Mesothelial cell of epicardium (in vitro differentiated cells): ENCODE data around the gene ADRA2B. TPM values are rescaled to one million over a fixed set of nuclear protein-coding genes. Genes with fewer than 3 reads are reported as not detected.

Experiments used
- DNase-seq, 2 experiments: peaks; one replicate each; pipeline ENCODE4 v3.0.0; 2021; ENCODE audit warnings: low spot score in 2 of 2; ENCODE audit not compliant: unreplicated experiment in 2 of 2
- H3K27ac Mint-ChIP-seq: 2 replicates; pipeline ENCODE4 v1.8.0; 2021; ENCODE audit warnings: mixed read lengths
- H3K27me3 Mint-ChIP-seq: 2 replicates; pipeline ENCODE4 v1.8.0; 2021; ENCODE audit warnings: low read depth, mixed read lengths
- H3K36me3 Mint-ChIP-seq: 2 replicates; pipeline ENCODE4 v1.8.0; 2021; ENCODE audit warnings: mixed read lengths
- H3K4me1 Mint-ChIP-seq: 2 replicates; pipeline ENCODE4 v1.8.0; 2021; ENCODE audit warnings: mixed read lengths
- H3K4me3 Mint-ChIP-seq: 2 replicates; pipeline ENCODE4 v1.8.0; 2021; ENCODE audit warnings: mild to moderate bottlenecking, moderate library complexity, mixed read lengths
- H3K9me3 Mint-ChIP-seq: 2 replicates; pipeline ENCODE4 v1.8.0; 2021; ENCODE audit warnings: mixed read lengths
- total RNA-seq: library from RNA; stranded (reverse); gene quantifications from 3 replicates; pipeline ENCODE4 v1.2.1, GENCODE V29; 2021
- TF ChIP-seq, protein P1 (sequence below): fragments of 200-600 bp; sonication (generic); IDR thresholded peaks from one replicate; pipeline ENCODE4 v1.5.0; 2021; ENCODE audit warnings: antibody characterized with exemption; ENCODE audit not compliant: unreplicated experiment

The ADRA2B gene
- total RNA-seq, 1 donor from 2014 or later: 0.56 TPM

DNA sequence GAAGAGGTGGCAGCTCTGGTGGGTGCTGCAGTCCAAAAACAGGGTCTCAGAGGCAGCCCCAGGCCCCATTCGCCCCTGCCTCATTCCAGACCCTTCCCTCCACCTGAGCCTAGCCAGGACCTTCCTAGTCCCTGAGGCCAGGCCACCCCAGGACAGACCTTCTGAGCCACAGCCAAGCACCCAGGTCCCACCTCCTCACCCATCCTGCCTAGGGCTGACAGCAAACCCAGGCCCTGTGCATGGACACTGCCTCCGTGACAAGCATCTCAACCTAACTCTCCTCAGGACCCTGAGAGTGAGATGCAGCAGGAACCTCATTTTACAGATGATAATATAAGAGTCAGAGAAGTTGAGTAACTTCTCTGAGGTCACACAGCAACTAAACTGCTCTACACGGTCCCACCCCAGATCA, 15.5 kb downstream of the ADRA2B start:
- H3K4me3 Mint-ChIP-seq: no peak overlapping the region
- DNase-seq: peak in 1 of 2 experiments; percentile 24
- H3K27ac Mint-ChIP-seq: no peak overlapping the region
- TF ChIP-seq, protein P1, sequence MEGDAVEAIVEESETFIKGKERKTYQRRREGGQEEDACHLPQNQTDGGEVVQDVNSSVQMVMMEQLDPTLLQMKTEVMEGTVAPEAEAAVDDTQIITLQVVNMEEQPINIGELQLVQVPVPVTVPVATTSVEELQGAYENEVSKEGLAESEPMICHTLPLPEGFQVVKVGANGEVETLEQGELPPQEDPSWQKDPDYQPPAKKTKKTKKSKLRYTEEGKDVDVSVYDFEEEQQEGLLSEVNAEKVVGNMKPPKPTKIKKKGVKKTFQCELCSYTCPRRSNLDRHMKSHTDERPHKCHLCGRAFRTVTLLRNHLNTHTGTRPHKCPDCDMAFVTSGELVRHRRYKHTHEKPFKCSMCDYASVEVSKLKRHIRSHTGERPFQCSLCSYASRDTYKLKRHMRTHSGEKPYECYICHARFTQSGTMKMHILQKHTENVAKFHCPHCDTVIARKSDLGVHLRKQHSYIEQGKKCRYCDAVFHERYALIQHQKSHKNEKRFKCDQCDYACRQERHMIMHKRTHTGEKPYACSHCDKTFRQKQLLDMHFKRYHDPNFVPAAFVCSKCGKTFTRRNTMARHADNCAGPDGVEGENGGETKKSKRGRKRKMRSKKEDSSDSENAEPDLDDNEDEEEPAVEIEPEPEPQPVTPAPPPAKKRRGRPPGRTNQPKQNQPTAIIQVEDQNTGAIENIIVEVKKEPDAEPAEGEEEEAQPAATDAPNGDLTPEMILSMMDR: no peak
- no peaks in the 10 kb centered on the region for H3K27me3 Mint-ChIP-seq
- peaks cover 4% of the 10 kb centered on the region for H3K4me1 Mint-ChIP-seq
- H3K9me3 Mint-ChIP-seq: peaks cover 15% of the 10 kb centered on the region
- H3K36me3 Mint-ChIP-seq: no peaks in the 10 kb centered on the region

DNA sequence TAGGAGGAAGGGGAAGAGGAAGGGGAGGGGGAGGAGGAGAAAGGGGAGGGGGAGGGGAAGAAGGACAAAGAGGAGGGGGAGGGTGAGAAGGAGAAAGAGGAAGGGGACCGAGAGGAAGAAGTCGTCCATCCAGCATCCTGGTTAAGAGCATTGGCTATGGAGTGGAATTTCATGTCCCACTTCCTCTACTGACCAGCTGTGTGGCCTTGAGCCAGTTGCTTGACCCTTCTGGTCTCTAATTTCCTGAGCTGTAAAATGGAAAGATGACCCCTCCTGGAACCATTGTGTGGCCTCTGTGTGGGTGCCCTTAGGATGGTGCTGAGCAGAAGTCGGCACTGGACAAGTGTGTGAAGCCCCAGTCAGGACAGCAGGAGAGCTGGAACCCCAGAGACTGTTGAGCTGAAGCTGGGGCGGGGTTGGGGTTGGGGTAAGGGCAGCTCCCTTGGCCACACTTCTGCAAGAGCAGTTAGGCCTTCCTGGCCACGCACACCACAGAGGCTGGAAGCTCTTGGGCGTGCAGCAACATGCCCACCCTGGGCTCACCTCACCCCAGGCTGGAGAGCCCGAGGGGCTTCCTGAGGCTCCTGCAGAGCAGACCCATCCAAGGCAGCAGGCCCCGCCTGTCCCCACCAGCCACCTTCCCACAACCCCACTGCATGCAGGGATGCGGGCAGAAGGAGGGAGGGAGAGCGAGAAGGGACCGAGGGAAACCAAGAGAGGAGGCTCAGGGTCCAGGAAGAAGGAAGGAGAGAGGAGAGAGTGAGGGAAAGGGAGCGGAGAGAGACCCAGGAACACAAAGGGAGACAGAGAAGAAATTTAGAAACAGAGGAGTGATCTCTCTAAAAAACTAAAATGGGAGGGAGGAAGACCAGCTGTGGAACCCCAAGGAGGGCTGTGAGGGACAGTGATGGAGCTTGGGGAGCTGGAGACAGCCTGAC, 16.2 kb downstream of the ADRA2B start:
- H3K4me1 Mint-ChIP-seq: peaks cover 4% of the 10 kb centered on the region
- peaks cover 14% of the 10 kb centered on the region for H3K9me3 Mint-ChIP-seq
- peak in 1 of 2 experiments; percentile 37 for DNase-seq
- H3K27me3 Mint-ChIP-seq: no peaks in the 10 kb centered on the region
- TF ChIP-seq, protein P1: no peak
- H3K27ac Mint-ChIP-seq: peak overlapping the region; percentile 66
- peaks cover 3% of the 10 kb centered on the region for H3K36me3 Mint-ChIP-seq
- no peak overlapping the region for H3K4me3 Mint-ChIP-seq

DNA sequence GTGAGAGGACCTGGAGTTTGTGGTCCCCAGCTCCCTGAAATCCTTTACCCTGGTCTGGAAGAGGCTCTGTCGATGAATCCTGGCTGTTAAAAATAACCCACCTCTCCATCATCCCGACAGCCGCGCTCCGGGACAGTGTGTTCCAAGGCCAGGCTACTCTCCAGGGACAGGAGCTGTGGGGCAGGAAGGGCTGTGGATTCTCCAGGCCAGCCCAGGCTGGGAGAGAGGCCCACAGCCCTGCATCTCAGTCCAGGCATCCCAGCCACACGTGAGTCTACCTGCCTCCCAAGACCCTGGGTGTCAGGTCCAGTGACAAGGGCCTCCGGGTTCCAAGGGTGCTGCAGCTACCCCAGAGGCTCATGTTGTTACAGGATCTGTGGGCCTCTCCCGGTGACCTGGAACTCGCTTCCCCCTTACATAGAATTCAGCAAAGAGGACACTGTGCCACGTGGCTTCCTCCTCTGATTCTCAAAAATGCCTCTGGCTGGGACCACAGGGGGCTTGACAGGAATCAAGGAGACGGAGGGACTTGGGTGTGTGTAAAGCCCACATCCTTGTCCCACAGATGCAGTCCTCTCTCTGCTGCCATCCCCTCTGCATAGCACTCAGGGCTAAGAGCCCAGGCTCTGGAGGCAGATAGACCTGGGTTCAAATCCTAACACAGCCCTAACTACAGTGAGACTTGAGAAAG, 17.3 kb downstream of the ADRA2B start:
- Mint-ChIP-seq H3K4me3 (no peak overlapping the region), H3K9me3 (peaks cover 13% of the 10 kb centered on the region), H3K27ac (no peak overlapping the region), H3K36me3 (peaks cover 3% of the 10 kb centered on the region), H3K27me3 (no peaks in the 10 kb centered on the region), H3K4me1 (peaks cover 4% of the 10 kb centered on the region)
- peak in 1 of 2 experiments; percentile 31 for DNase-seq
- TF ChIP-seq, protein P1: no peak

DNA sequence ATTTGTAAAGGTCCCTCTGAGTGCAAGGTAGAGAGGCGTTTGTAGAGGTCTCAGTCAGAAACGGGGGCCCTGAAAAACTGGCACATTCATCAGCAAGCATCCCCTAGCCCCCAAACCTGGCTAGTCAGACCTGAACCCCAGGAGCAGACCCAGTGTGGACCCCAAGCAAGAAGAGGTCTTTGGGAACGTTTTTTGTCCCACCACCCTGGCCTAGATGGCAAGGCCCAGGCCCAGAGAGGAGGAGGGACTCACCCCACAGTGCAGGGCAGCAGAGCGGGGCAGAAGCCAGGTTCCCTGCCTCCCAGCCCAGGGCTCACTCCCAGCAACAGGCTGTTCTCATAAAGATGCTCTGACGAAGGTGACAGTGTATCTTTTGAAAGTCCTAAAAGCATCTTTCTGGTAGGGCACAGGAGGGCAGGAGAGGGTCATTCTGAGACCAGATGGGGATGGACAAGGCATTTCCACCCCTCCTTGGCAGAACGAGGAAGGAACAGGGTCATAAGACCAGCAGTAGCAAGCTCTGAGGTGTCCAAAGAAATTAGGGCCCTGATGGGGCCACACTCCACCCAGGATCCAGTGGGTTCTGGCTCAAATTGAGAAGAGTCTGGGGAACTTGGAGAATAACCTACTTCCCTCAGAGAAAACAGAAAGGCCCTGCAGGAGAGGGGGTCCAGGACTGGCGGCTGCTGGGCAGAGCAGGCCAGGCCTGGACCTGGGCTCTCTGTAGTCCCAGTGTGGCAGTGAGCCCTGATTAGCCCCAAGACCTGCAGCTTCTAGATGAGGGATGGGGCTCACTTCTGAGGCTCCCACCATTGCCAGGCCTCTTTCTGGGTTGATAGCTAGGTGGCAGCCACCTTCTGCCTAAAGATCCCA, 18.2 kb downstream of the ADRA2B start:
- Mint-ChIP-seq H3K4me3 (no peak overlapping the region), H3K4me1 (peaks cover 3% of the 10 kb centered on the region), H3K36me3 (peaks cover 3% of the 10 kb centered on the region), H3K9me3 (peaks cover 13% of the 10 kb centered on the region), H3K27me3 (no peaks in the 10 kb centered on the region), H3K27ac (no peak overlapping the region)
- DNase-seq: peak in 1 of 2 experiments; percentile 11
- TF ChIP-seq, protein P1: no peak

DNA sequence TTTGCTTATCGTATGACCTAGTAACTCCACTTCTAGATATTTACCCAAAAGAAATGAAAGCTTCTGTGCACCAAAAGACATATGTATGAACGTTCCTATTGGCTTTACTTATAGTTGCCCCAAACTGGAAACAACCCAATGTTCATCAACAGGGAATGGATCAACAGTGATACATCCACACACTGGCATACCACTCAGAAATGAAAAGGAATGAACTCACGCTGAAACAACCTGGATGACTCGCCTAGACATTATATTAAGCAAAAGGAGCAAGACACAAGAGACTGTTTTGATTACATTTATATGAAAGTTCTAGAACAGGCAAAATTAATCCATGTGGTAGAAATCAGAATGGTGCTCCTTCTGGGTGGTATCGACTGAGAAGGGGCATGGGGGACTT, 18.9 kb downstream of the ADRA2B start:
- TF ChIP-seq, protein P1: no peak
- Mint-ChIP-seq H3K4me1 (peaks cover 3% of the 10 kb centered on the region), H3K9me3 (peaks cover 13% of the 10 kb centered on the region), H3K27me3 (no peaks in the 10 kb centered on the region), H3K4me3 (no peak overlapping the region), H3K36me3 (peaks cover 3% of the 10 kb centered on the region), H3K27ac (no peak overlapping the region)
- no peak for DNase-seq
